ENCODE measurements around the gene FAXDC2.

Gene FAXDC2

DNA sequence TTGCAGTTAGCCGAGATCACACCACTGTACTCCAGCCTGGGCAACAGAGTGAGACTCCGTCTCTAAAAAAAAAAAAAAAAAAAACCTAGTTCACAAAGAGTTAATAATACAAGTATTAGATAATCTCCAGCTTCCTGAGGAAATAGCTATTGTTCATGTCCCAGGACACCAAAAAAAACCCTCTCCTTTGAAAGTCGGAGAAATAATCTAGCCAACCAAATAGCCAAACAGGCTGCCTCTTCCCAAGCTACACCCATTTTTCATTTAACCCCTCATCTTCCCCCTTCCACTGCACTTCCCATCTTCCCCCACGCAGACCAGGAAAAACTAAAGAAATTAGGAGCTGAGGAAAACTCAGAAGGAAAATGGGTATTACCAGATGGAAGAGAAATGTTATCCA, 31.6 kb upstream of the FAXDC2 start:
- H3K27ac ChIP-seq, result no peak overlapping the region
- peaks cover 7% of the 10 kb centered on the region for H3K36me3 ChIP-seq
- no peak overlapping the region for H3K4me3 ChIP-seq (ENCODE audit: low read depth in 1 of 2, low read length in 1 of 2)
- peaks cover 8 to 9% of the 10 kb centered on the region in 2 experiments for H3K4me1 ChIP-seq (ENCODE audit: control insufficient read depth in 1 of 2, insufficient read depth in 1 of 2, low read depth in 1 of 2, low read length in 1 of 2)
- TF ChIP-seq, protein P1, sequence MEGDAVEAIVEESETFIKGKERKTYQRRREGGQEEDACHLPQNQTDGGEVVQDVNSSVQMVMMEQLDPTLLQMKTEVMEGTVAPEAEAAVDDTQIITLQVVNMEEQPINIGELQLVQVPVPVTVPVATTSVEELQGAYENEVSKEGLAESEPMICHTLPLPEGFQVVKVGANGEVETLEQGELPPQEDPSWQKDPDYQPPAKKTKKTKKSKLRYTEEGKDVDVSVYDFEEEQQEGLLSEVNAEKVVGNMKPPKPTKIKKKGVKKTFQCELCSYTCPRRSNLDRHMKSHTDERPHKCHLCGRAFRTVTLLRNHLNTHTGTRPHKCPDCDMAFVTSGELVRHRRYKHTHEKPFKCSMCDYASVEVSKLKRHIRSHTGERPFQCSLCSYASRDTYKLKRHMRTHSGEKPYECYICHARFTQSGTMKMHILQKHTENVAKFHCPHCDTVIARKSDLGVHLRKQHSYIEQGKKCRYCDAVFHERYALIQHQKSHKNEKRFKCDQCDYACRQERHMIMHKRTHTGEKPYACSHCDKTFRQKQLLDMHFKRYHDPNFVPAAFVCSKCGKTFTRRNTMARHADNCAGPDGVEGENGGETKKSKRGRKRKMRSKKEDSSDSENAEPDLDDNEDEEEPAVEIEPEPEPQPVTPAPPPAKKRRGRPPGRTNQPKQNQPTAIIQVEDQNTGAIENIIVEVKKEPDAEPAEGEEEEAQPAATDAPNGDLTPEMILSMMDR (IDR thresholded peaks at IDR 0.05), result no peak
- H3K27me3 ChIP-seq, result no peaks in the 10 kb centered on the region
- no peaks in the 10 kb centered on the region for H3K9me3 ChIP-seq

DNA sequence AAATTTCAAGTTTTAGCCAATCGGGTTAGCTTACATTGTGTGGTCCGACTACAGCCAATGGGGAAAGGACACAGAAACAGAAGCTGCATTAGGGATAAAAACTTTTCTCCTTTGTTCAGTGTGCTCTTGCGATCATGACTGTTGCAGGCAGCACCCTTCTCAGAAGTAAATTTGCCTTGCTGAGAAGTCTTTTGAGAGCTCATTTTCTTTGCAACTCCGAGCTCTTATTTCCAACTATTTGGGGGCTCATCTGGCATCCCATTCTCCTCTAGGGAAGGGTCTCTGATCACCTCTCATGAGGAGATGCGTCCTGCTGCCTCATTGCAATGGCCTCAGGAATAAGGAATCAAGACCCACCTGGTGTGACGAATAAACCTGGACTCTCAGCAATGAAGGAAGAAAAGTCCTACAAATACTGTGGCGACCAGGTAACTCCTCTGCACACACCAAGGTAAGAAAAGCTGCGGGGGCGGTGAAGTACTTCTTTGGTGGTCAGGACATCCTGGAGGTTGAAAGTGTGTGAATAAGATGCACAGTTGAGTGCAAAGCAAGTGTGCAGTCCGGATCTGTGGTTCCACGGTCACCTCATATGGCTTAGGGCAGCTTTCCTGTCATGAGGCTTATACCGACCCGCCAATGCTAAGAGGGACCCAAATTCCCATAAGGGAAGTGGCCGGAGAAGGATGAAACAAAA, 28.4 kb upstream of the FAXDC2 start:
- Histone ChIP-seq H3K36me3 (peaks cover 39% of the 10 kb centered on the region), H3K4me3 (ENCODE audit: low read depth in 1 of 2, low read length in 1 of 2) (no peak overlapping the region), H3K9me3 (no peaks in the 10 kb centered on the region), H3K27ac (no peak overlapping the region), H3K27me3 (no peaks in the 10 kb centered on the region), H3K4me1 (ENCODE audit: control insufficient read depth in 1 of 2, insufficient read depth in 1 of 2, low read depth in 1 of 2, low read length in 1 of 2) (no peaks in the 10 kb centered on the region)
- TF ChIP-seq, protein P1 (IDR thresholded peaks at IDR 0.05), result no peak

DNA sequence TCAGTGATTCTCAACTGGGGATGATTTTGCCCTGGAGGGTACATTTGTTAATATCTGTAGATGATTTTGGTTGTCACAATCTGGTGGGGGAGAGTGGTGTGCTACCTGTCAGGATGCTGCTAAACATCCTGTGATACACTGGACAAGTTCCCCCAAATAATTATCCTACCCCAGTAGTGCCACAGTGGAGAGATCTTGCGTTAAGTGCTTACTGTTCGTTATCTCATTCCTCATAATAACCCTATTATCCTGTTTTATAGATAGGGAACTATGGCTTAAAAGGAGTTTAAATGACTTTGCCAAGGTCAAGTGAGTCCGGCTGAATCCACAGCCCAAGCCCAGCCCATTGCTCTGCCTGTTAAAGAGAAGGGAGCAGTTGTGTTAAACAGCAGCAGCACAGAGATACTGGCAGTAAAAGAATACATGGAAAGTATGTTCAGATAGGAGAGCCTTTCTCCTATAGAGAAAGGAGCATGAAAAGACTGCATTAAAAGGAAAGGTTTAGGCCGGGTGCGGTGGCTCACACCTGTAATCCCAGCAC, 23.5 kb upstream of the FAXDC2 start:
- Histone ChIP-seq H3K27me3 (no peaks in the 10 kb centered on the region), H3K36me3 (peaks cover 80% of the 10 kb centered on the region), H3K4me1 (ENCODE audit: control insufficient read depth in 1 of 2, insufficient read depth in 1 of 2, low read depth in 1 of 2, low read length in 1 of 2) (no peaks in the 10 kb centered on the region), H3K9me3 (no peaks in the 10 kb centered on the region), H3K4me3 (ENCODE audit: low read depth in 1 of 2, low read length in 1 of 2) (no peak overlapping the region), H3K27ac (no peak overlapping the region)
- TF ChIP-seq, protein P1 (IDR thresholded peaks at IDR 0.05), result no peak

DNA sequence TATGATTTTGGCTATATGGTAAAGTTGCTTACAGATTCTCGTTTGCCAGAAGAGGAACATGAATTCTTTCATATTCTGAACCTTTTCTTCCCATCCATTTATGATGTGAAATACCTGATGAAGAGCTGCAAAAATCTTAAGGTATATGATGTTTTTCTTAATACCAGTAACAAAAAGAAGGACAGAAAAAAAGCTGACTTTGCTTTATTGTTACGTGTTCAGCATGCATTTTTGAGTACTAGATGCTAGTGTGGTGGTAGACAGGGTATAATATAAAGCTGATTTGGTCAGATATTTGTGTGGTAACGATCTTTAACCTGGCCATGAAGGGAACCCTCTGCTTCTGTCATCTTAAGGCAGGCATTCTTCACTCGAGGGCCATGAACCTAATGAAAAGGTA, 21.3 kb upstream of the FAXDC2 start:
- Histone ChIP-seq H3K36me3 (peaks cover 84% of the 10 kb centered on the region), H3K9me3 (no peaks in the 10 kb centered on the region), H3K27me3 (no peaks in the 10 kb centered on the region), H3K4me3 (ENCODE audit: low read depth in 1 of 2, low read length in 1 of 2) (no peak overlapping the region), H3K4me1 (ENCODE audit: control insufficient read depth in 1 of 2, insufficient read depth in 1 of 2, low read depth in 1 of 2, low read length in 1 of 2) (no peaks in the 10 kb centered on the region), H3K27ac (no peak overlapping the region)
- TF ChIP-seq, protein P1 (IDR thresholded peaks at IDR 0.05), result no peak

DNA sequence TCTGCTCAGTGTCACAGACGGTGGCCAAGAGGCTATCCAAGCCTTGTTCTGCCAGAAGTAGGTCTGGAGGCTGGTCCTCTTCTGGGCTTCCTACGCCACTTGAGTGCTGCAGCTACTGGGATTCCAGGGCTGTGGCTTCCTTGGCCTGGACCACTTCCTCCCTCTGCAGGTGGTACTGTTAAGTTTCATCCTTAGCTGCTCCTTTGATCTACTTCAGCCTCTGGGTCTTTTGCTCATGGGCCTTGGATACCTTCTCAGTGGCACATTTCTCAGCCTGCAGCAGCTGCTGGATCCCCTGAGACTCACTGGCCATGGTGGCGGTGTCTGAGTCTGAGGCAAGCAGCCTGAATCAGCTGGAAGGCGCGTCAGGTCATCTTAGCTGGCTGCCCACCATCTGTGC, 18.3 kb upstream of the FAXDC2 start:
- H3K9me3 ChIP-seq, result no peaks in the 10 kb centered on the region
- H3K27me3 ChIP-seq, result no peaks in the 10 kb centered on the region
- no peak overlapping the region for H3K4me3 ChIP-seq (ENCODE audit: low read depth in 1 of 2, low read length in 1 of 2)
- TF ChIP-seq, protein P1 (IDR thresholded peaks at IDR 0.05), result no peak
- no peak overlapping the region for H3K27ac ChIP-seq
- no peaks in the 10 kb centered on the region for H3K4me1 ChIP-seq (ENCODE audit: control insufficient read depth in 1 of 2, insufficient read depth in 1 of 2, low read depth in 1 of 2, low read length in 1 of 2)
- H3K36me3 ChIP-seq, result peaks cover 84% of the 10 kb centered on the region

All from neutrophil (primary cell).